Nephron progenitor cell (in vitro differentiated cells): ENCODE results near the gene ACO1.
A peak's percentile ranks its signal among the peaks of the same experiment; 100 is the strongest.

Experiments
- DNase-seq: peaks from one replicate; pipeline ENCODE4 v3.0.0; 2021
- H3K27ac Mint-ChIP-seq: 2 replicates; pipeline ENCODE4 v1.8.0; 2021; ENCODE audit warnings: mild to moderate bottlenecking, moderate library complexity, mixed read lengths
- H3K27me3 Mint-ChIP-seq: 2 replicates; pipeline ENCODE4 v1.8.0; 2021; ENCODE audit warnings: mild to moderate bottlenecking, low read depth, mixed read lengths; ENCODE audit not compliant: poor library complexity
- H3K36me3 Mint-ChIP-seq: 2 replicates; pipeline ENCODE4 v1.8.0; 2021; ENCODE audit warnings: low read depth, mixed read lengths
- H3K4me1 Mint-ChIP-seq: 2 replicates; pipeline ENCODE4 v1.8.0; 2021; ENCODE audit warnings: mixed read lengths
- H3K4me3 Mint-ChIP-seq: 2 replicates; pipeline ENCODE4 v1.8.0; 2021; ENCODE audit warnings: mild to moderate bottlenecking, moderate library complexity, mixed read lengths
- H3K9me3 Mint-ChIP-seq: 2 replicates; pipeline ENCODE4 v1.8.0; 2021; ENCODE audit warnings: mild to moderate bottlenecking, moderate library complexity, mixed read lengths
- CTCF ChIP-seq: fragments of 200-600 bp; sonication (generic); IDR thresholded peaks from 2 replicates; pipeline ENCODE4 v1.5.0; 2021; ENCODE audit warnings: antibody characterized with exemption

ACO1 gene

GRCh38 chr9:32426278-32426939, 42.0 kb downstream of the ACO1 start:
- no peak for DNase-seq
- Mint-ChIP-seq H3K9me3 (no peaks in the 10 kb centered on the region), H3K27ac (no peak overlapping the region), H3K4me3 (no peak overlapping the region), H3K36me3 (peaks cover 42% of the 10 kb centered on the region), H3K27me3 (no peaks in the 10 kb centered on the region), H3K4me1 (peaks cover 6% of the 10 kb centered on the region)
- no peak for TF ChIP-seq CTCF

- H3K9me3 Mint-ChIP-seq = no peaks in the 10 kb centered on the region
- peaks cover 39% of the 10 kb centered on the region for H3K36me3 Mint-ChIP-seq
Measured at GRCh38 chr9:32427111-32427873, 42.8 kb downstream of the ACO1 start.

DNA sequence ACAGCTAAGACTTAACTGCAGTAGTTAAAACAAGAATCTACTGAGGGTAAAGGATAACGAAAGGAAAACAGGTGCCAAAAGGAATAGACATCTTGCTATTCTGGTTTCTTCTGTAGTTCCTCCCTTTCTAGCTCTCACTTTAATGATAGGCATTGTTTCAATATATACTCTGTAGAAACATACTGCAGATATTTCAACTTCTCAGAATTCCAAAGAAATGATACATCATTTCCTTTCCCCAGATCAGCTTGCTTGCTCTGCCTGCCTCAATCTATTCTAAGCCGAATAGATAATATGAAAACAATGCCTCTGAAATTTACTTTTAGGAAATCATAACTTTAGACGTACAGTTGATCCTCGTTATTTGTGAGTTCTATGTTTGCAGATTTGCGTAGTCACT, 46.3 kb downstream of the ACO1 start:
- H3K4me3 Mint-ChIP-seq = no peak overlapping the region
- TF ChIP-seq CTCF = no peak
- peaks cover 20% of the 10 kb centered on the region for H3K36me3 Mint-ChIP-seq
- H3K4me1 Mint-ChIP-seq = no peaks in the 10 kb centered on the region
- H3K27ac Mint-ChIP-seq = no peak overlapping the region
- H3K9me3 Mint-ChIP-seq = no peaks in the 10 kb centered on the region
- no peaks in the 10 kb centered on the region for H3K27me3 Mint-ChIP-seq
- no peak for DNase-seq

More at GRCh38 chr9:32427111-32427873, 42.8 kb downstream of the ACO1 start:
- no peak for DNase-seq
- Mint-ChIP-seq H3K27me3 (no peaks in the 10 kb centered on the region), H3K27ac (no peak overlapping the region), H3K4me3 (no peak overlapping the region), H3K4me1 (peaks cover 6% of the 10 kb centered on the region)
- no peak for TF ChIP-seq CTCF

DNA sequence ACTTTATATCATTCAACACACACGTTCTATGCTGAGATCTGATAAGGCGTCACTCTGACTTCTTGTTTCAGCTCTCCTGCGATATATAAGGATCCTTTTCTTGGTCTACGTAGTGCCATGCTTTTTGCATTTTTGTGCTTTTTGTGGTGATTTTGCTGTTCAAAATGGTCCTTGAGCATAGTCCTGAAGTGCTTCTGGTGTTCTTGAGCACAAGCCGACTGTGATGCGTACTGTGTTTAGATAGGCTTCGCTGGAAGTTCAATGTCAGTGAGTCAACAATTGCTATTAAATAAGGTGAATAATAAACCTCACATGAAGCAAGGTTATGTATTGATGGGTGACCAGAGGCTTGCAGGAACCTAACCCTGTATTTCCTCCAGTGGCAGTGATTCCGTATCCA, 46.8 kb downstream of the ACO1 start:
- Mint-ChIP-seq H3K27me3 (no peaks in the 10 kb centered on the region), H3K4me1 (no peaks in the 10 kb centered on the region), H3K9me3 (no peaks in the 10 kb centered on the region), H3K36me3 (peaks cover 16% of the 10 kb centered on the region), H3K4me3 (no peak overlapping the region), H3K27ac (no peak overlapping the region)
- no peak for DNase-seq
- no peak for TF ChIP-seq CTCF

GRCh38 chr9:32431940-32432555, 47.6 kb downstream of the ACO1 start:
- Mint-ChIP-seq H3K9me3 (no peaks in the 10 kb centered on the region), H3K36me3 (peaks cover 10% of the 10 kb centered on the region), H3K4me3 (no peak overlapping the region), H3K27ac (no peak overlapping the region), H3K27me3 (no peaks in the 10 kb centered on the region), H3K4me1 (no peaks in the 10 kb centered on the region)
- peak; percentile 62 for TF ChIP-seq CTCF
- peak; percentile 58 for DNase-seq
